NCI-H446 treated with DMSO at 0.1 percent for 48 hours (cell line): ENCODE measurements around the gene DENND5A.
A peak's percentile ranks its signal among the peaks of the same experiment; 100 is the strongest.
"Not testable (repeated sequence)": the region's sequence is repeated elsewhere in the genome, so short reads cannot be mapped to it uniquely, and the experiment has no call there.

Source experiments
- DNase-seq: peaks from one replicate; lab custom pipeline; 2025; lab: John Stamatoyannopoulos, UW

Gene DENND5A

GRCh38 chr11:9137293-9138132 lies 127.6 kb downstream of the DENND5A start:
- peak; percentile 19 for DNase-seq

- DNase-seq = no peak
Observed at GRCh38 chr11:9136741-9137140, 128.4 kb downstream of the DENND5A start.

- no peak for DNase-seq
Observed at GRCh38 chr11:9133956-9134355, 131.2 kb downstream of the DENND5A start.

DNA sequence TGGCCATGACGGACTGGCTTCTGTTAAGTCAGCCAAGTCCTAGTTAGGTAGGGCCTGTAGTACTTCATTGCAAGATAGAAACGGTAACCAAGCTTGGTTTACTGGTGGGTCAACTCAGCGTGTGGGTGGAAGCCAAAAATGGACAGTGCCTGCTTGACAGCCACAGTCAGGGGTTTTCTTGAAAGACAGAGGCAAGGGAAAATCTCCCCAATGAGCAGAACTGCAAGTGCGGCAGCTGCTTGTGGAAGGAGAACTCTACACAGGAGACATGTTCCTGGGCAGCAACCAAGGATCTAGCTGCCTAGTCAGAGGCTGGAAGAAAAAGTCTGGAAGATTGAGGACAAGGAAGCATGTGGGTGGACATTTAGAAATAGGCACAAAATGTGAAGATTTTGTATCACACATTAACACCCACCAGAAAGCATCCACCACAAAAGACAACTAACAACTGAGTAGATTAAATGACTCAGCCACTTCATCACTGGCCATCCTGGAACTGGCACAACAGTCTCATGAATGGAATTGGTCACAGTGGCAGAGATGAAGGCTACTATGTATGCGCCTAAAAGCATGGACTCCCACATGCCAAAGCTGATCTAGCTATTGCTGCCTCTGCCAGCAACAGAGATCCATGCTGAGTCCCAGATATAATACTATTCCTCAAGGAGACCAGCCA lies 132.8 kb downstream of the DENND5A start:
- no peak for DNase-seq

DNA sequence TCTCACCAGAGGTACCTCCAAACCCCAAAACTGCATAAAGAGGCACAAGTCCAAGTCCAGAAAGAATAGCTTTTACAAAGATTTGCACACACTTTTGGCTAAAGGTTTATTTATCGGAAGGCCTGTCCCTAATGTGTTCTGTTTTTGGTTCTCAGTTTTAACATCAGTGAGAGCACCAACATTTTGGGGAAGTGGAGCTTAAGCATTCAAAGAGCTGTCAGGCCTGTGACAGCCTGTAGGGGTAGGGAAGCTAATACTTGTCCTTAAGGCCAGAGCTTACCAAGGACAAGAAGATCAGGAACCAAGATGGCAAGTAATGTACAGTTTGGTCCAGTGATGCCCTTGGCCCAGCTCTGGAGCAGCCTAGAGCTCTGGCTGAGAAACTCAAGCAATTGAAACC lies 134.9 kb downstream of the DENND5A start:
- no peak for DNase-seq

DNA sequence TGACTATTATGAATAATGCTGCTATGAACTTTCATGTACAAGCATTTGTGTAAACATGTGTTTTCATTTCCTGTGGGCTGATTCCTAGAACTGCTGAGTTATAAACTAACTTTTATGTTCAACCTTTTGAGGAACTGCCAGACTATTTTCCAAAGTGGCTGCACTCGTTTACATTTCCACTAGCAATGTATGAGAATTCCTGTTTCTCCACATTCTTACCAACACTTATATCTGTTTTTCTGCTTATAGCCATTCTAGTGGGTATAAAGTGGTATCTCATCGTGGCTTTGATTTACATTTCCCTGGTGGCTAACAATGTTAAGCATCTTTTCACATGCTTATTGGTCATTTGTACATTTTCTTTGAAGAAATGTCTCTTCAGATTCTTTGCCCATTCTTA lies 138.5 kb downstream of the DENND5A start:
- no peak for DNase-seq

DNA sequence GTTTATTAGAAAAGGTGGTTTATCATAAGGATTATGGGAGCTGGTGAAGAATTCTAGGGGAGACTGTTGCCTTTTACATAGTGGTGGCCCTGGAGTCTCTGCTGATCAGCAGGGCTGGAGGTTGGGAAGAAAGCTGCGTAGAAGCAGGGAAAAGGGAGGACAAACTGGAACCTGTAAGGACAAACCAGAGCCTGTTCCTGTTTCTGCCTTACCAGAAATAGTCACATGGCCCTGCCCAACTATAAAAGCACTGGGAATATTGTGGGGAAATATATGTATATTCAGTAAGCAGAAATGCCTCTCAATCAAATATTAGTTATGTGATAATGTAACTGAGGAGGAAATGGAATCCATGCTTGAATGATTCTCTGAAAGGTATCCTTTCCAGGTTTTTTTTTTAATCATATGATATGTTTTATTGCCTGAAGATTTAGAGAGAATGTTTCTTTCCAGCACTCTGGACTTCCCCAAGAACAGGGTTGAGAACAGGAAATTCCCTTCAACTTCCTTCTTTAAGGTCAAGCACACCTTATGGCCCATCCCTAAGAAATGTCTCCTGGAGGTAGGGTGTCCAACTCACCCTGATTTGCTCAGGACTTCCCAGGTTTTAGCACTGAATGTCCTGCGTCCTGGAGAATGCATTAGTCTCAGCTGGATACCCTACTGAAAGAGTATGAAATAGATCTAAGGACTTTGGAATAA lies 139.8 kb downstream of the DENND5A start:
- no peak for DNase-seq

DNA sequence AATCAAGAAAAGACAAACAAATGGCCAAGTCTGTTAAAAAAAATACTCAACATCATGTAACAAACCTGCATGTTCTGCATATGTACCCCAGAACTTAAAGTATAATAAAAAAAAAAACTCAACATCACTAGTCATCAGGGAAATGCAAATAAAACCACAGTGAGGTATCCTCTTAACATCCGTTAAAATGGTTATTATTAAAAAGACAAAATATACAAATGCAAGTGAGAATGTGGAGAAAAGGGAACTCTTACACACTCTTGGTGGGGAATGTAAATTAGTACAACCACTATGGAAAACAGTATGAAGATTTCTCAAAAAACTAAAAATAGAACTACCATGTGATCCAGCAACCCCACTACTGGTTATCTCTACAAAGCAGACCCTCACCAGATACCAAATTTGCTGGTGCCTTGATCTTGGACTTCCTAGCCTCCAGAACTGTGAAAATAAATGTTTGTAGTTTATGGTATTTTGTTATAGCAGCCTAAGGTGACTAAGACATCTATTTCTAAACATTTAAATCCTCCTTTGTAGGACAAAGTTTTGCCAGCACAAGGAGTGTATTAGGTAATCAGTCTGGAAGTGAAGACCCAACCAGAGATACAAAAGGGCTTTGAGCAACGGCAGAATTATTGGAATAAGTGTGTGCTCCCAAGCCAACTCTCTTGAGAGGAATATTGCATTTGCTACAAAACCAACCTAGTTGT lies 141.4 kb downstream of the DENND5A start:
- no peak for DNase-seq

GRCh38 chr11:9121469-9121796 lies 143.7 kb downstream of the DENND5A start:
- no peak for DNase-seq

DNA sequence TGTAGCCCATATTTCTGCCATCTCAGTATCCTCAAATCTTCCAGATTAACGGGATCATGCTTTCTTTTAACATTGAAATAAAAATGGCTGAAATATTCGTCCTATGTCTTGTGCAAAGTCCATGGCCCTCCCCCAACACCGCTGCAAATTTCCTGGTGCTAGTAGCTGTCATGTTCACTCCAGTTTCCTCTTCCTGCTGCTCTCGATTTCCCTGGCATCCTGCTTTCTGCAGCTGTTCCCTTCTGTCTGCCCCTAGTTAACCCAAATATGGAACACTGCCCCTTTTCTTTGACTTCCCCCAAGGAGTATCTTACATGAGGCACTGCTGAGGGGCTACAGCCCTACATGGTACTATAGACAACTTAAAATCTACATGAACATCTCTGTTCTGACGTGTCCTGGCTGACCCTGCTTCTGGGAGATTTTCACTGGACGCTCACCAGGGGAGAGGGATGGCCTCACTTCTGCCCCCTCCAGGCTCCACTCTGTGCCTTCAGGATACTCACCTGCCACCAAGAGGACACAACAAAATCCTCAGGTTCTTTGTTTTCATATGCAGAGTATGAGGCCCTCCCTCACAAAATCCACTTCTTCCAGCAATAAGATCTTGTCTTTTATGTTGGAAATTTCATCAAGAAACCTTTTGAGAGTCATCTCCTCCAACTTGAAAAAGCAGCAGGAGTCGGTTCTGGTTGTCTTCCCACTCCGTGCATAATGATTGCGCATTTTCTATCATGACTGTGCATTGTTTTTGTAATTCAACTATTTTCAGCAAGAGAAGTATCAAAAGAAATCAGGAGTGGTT lies 144.3 kb downstream of the DENND5A start:
- DNase-seq = no peak

DNA sequence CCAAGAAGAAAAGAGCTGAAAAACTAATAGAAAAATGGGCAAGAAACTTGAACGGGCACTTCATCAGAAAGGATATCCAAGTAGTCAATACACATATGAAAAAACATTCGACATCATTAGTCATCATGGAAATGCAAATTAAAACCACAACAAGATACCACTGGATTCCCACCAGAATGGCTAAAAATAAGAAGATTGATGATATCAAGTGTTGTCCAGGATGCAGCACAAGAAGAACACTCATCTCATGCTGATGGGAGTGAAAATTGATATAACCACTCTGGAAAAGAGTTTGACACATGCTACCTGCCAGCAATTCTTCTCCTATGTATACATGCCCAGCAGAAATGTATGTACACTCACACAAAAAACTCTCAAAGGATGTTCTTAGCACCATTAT lies 146.9 kb downstream of the DENND5A start:
- DNase-seq = no peak

DNA sequence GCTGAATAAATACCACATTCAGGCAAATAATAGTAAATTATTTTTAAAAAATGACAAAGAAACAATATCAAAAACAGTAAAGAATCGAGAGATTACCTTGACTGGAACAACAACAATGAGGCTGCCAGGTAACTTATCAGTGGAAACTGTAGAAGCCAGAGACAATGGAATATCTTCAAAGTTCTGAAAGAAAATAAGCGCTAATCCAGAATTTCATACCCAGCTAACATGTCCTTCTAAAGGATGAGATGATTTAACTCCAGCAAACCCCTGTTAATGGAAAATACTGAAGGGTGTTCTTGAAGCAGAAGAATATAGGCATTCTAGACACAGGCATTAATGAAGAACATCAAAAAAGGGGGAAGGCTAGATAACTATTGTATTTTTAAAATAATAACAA lies 153.1 kb downstream of the DENND5A start:
- no peak for DNase-seq

GRCh38 chr11:9109858-9110731 lies 155.1 kb downstream of the DENND5A start:
- no peak for DNase-seq

DNA sequence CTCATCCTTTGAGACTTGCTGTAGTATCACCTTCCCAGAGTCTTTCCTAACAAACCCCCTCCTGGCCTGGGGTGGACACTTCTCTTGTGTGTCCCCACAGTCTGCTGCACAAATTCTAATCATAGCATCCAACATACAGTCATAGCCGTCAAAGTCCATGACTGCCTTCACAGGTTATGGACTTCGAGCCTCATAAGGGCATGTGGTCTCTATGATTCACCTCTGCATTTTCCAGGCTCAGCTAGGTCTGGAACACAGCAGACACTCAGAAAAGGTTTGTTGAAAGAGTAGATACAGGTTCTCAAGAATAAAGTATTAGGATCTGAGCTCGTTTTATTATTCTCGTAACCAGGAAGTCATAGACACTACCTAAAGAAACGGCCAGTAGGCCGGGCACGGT lies 160.6 kb downstream of the DENND5A start:
- no peak for DNase-seq

DNA sequence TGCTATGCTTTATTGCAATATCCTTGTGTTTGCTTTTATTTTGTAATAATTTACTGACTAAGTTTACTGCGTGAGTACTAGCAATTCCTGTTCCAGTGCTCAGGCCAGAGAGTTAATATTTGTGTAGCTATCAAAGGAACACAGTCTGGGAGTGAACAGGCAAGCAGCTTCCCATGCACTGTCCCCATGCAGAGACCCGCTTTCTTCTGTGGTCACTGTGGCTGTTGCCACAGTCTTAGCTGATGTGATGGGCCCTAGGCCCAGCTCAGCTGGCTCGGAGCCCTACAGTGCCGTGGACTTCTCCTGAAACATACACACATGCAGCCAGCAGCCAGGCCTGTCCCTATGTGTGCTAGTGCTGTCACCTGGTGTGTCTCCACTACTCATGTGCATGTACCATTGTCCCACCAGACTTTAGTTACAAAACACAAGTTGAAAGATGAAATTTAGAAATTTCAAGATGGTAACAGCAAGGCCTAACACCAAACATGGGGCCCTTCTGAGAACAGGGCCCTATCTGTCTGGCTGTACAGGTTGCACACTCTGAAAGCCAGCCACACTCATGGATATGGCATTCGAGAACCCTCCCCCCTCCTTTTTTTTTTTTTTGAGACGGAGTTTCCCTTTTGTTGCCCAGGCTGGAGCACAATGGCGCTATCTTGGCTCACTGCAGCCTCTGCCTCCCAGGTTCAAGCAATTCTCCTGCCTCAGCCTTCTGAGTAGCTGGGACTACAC lies 161.4 kb downstream of the DENND5A start:
- DNase-seq = no peak

GRCh38 chr11:9099617-9100016 lies 165.5 kb downstream of the DENND5A start:
- DNase-seq = no peak

- not testable (repeated sequence) for DNase-seq
Observed at GRCh38 chr11:9098455-9098854, 166.7 kb downstream of the DENND5A start.

DNA sequence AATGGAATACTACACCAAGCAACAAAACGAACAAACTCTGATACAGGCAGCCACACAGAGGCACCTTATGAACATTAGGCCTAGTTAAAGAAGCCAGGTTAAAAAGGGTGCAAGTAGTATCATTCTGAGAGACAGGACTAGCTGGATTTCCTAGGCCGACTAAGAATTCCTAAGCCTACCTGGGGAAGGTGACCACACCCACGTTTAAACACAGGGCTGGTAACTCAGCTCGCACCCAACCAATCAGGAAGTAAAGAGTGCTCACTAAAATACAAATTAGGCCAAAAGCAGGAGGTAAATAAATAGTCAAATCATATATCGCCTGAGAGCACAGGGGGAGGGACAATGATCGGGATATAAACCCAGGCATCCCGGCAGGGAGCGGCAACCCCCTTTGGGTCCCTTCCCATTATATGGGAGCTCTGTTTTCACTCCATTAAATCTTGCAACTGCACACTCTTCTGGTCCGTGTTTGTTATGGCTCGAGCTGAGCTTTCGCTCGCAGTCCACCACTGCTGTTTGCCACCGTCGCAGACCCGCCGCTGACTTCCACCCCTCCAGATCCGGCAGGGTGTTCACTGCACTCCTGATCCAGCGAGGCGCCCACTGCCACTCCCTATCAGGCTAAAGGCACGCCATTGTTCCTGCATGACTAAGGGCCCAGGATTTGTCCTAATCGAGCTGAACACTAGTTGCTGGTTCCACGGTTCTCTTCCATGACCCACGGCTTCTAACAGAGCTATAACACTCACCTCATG lies 167.8 kb downstream of the DENND5A start:
- not testable (repeated sequence) for DNase-seq

DNA sequence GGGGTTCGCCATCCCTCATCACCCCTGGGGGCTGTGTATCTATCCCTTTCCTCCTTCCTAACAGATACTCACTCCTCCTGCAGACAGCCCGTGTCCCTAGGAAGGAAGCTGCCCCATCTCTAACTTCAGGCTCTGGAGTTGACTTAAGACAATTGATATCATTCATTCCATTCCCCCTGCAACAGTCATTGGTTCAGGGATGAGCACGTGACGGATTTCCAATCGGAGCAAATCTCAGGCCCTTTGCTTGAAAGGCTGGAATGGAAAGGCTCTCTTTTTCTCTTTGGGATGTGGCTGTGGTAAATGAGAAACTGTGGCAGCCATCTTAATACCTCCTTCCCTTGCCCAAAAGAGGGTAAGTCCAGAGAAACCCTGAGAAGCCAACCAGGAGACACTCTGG lies 168.7 kb downstream of the DENND5A start:
- no peak for DNase-seq
